ENCODE results near the gene IQCC.

DNA sequence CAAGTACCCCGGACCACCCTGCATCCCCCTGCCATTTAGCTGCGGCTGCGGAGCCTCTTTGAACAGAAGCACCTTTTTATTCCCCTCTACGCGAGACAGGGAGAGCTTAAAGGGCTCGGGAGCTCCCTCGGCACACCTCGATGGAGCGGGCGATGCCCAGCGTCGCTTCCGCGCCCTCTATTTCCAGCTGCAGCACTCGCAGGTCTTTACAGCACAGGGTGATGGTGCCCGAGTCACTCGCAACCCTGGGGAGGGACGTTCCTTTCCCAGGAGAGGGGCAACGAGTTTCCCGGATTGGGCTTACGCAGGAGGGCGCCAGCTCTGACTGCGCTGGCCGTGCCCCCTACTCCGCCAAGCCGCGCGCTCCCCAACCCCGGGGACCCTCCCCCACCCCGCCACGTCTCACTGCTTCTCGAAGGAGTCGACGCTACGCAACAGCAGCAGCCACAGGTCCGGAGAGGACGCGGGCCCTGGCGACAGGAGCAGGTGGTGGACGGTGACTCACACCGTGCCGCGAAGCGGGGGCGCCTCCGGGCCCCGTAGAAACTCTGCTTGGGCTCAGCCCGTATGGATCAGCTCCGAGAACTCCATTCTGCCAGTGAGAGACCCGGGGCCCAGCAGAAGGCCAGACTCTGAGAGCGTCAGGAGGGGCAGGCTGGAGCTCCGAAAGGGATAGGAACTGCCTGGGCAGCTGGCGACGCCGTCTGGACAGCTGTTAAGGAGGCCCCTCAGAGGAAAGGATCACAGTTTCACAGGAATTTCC is 35.7 kb downstream of the IQCC start:
- TF ChIP-seq, protein P1, sequence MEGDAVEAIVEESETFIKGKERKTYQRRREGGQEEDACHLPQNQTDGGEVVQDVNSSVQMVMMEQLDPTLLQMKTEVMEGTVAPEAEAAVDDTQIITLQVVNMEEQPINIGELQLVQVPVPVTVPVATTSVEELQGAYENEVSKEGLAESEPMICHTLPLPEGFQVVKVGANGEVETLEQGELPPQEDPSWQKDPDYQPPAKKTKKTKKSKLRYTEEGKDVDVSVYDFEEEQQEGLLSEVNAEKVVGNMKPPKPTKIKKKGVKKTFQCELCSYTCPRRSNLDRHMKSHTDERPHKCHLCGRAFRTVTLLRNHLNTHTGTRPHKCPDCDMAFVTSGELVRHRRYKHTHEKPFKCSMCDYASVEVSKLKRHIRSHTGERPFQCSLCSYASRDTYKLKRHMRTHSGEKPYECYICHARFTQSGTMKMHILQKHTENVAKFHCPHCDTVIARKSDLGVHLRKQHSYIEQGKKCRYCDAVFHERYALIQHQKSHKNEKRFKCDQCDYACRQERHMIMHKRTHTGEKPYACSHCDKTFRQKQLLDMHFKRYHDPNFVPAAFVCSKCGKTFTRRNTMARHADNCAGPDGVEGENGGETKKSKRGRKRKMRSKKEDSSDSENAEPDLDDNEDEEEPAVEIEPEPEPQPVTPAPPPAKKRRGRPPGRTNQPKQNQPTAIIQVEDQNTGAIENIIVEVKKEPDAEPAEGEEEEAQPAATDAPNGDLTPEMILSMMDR (conservative IDR thresholded peaks at IDR 0.05) = no peak
- no peak for TF ChIP-seq EZH2 (IDR thresholded peaks at IDR 0.05; ENCODE audit: low read depth)

Measured in PC-9 (cell line).